ENCODE results near the gene ZNF783.
"Not testable (repeated sequence)": the region's sequence is repeated elsewhere in the genome, so short reads cannot be mapped to it uniquely, and the experiment has no call there.

DNA sequence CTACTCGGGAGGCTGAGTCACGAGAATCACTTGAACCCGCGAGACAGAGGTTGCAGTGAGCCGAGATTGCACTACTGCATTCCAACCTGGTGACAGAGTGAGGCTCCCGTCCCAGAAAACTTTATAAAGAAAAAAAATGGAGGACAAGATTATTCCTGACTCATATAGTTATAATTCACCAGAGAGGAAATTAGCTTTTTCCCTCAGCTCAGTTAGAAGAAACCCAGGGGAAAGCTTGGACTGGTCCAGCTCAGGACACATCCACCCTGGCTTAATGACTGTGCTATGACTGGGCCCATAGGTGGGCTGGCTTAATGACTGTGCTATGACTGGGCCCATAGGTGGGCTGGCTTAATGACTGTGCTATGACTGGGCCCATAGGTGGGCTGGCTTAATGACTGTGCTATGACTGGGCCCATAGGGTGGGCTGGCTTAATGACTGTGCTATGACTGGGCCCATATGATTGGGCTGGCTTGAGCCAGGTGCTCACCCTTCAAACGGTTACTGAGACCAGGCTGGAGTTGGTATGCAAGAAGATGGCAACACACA lies 28.3 kb upstream of the ZNF783 start:
- TF ChIP-seq TARDBP (IDR thresholded peaks at IDR 0.05); ZNF384 (IDR thresholded peaks at IDR 0.05); FOXM1 (IDR thresholded peaks at IDR 0.05; ENCODE audit: borderline replicate concordance); FOXA1 (IDR thresholded peaks at IDR 0.05); L3MBTL2 (conservative IDR thresholded peaks at IDR 0.05): not testable (repeated sequence)
- TF ChIP-seq, protein P1, sequence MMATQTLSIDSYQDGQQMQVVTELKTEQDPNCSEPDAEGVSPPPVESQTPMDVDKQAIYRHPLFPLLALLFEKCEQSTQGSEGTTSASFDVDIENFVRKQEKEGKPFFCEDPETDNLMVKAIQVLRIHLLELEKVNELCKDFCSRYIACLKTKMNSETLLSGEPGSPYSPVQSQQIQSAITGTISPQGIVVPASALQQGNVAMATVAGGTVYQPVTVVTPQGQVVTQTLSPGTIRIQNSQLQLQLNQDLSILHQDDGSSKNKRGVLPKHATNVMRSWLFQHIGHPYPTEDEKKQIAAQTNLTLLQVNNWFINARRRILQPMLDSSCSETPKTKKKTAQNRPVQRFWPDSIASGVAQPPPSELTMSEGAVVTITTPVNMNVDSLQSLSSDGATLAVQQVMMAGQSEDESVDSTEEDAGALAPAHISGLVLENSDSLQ (IDR thresholded peaks at IDR 0.05) = not testable (repeated sequence)

Measured in HEK293T (cell line).